Measurements from ENCODE around the gene MCUR1.
A peak's percentile ranks its signal among the peaks of the same experiment; 100 is the strongest.

MCUR1 gene

DNA sequence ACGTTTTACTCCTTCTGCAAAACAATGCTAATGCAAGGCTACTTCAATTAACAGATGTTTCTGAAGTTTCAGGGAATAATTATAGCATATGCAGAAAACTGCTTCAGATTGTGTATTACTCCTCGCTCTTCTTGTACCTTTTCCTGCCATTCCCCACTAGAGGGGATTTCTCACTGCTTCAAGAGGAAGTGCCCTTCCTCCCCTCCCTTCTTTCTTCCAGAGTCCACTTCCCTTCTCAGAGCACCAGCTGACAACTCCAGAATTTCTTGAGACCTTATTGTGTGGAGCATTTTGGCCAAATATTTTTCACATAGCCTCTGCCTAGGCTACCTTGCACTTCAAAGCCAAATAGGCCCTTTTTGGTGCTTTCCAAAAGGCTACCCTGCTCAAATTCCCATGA is 12.7 kb upstream of the MCUR1 start:
- no peak for DNase-seq (ENCODE audit: low read depth)
- no peak overlapping the region for H3K4me3 ChIP-seq (ENCODE audit: low read length)
- TF ChIP-seq, protein P1, sequence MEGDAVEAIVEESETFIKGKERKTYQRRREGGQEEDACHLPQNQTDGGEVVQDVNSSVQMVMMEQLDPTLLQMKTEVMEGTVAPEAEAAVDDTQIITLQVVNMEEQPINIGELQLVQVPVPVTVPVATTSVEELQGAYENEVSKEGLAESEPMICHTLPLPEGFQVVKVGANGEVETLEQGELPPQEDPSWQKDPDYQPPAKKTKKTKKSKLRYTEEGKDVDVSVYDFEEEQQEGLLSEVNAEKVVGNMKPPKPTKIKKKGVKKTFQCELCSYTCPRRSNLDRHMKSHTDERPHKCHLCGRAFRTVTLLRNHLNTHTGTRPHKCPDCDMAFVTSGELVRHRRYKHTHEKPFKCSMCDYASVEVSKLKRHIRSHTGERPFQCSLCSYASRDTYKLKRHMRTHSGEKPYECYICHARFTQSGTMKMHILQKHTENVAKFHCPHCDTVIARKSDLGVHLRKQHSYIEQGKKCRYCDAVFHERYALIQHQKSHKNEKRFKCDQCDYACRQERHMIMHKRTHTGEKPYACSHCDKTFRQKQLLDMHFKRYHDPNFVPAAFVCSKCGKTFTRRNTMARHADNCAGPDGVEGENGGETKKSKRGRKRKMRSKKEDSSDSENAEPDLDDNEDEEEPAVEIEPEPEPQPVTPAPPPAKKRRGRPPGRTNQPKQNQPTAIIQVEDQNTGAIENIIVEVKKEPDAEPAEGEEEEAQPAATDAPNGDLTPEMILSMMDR (conservative IDR thresholded peaks at IDR 0.05; ENCODE audit: low read length): no peak

DNA sequence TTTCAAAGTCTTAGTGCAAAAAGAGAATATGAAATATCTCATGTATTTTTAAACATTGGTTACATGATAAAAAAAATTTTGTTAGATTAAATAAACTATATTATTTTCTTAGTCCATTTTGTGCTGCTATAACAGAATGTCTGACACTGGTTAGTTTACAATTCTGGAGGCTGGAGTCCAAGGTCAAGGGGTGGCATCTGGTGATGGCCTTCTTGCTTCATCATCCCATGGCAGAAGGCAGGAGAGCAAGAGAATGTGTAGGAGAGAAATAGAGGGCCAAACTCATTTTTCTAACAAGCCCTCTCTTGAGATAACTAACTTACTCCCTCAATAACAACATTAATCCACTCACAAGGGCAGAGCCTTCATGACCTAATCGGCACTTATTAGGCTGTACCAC is 11.5 kb upstream of the MCUR1 start:
- no peak overlapping the region for H3K4me3 ChIP-seq (ENCODE audit: low read length)
- DNase-seq (ENCODE audit: low read depth): no peak
- TF ChIP-seq, protein P1 (conservative IDR thresholded peaks at IDR 0.05; ENCODE audit: low read length): no peak

- TF ChIP-seq, protein P1 (conservative IDR thresholded peaks at IDR 0.05; ENCODE audit: low read length): no peak
- H3K4me3 ChIP-seq (ENCODE audit: low read length): no peak overlapping the region
- DNase-seq (ENCODE audit: low read depth): no peak
Observed at GRCh38 chr6:13818341-13818740, 4.0 kb upstream of the MCUR1 start.

GRCh38 chr6:13814938-13815575 is 700 bp upstream of the MCUR1 start:
- H3K4me3 ChIP-seq (ENCODE audit: low read length): peak overlapping the region; percentile 72
- TF ChIP-seq, protein P1 (conservative IDR thresholded peaks at IDR 0.05; ENCODE audit: low read length): no peak
- DNase-seq (ENCODE audit: low read depth): no peak

DNA sequence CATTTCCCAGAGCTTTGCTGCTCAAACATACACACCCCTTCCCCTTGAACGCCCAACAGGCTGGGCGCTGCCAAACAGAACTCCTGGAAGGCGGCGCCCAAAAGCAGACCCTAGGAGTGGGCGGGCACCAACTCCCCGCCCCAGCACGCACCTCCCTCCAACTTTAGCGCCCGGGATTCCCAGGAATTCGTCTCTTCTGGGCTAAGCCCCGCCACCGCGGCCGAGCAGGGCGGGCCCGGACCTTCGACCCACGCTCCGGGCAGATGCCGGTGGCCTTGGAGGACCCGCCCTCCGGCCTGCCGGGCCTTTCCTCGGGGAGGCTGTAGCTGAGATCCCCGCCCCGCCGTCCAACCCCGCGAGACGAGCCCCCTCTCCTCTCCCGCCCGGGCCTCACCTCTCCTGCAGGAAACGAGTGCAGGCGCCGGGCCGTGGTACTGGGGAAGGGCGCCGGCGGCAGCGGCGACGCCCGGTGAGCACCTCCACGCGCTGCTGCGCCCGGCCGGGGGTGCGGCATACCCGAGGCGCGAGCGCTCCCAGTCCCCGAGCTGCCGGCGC is 659 bp downstream of the MCUR1 start:
- H3K4me3 ChIP-seq (ENCODE audit: low read length): peak overlapping the region; percentile 72
- peak; percentile 58 for DNase-seq (ENCODE audit: low read depth)
- TF ChIP-seq, protein P1 (conservative IDR thresholded peaks at IDR 0.05; ENCODE audit: low read length): no peak

GRCh38 chr6:13813026-13813425 is 1.3 kb downstream of the MCUR1 start:
- peak overlapping the region; percentile 72 for H3K4me3 ChIP-seq (ENCODE audit: low read length)
- TF ChIP-seq, protein P1 (conservative IDR thresholded peaks at IDR 0.05; ENCODE audit: low read length): no peak
- DNase-seq (ENCODE audit: low read depth): no peak

GRCh38 chr6:13812359-13812642 is 2.1 kb downstream of the MCUR1 start:
- DNase-seq (ENCODE audit: low read depth): no peak
- H3K4me3 ChIP-seq (ENCODE audit: low read length): no peak overlapping the region
- TF ChIP-seq, protein P1 (conservative IDR thresholded peaks at IDR 0.05; ENCODE audit: low read length): no peak
